CD4-positive, alpha-beta T cell (primary cell): Measurements from ENCODE around the gene EMX1. TPM values are rescaled to one million over a fixed set of nuclear protein-coding genes. Genes with fewer than 3 reads are reported as not detected.

ENCODE experiments used
- ATAC-seq: fragments of 200-7000 bp; cut with Tn5 transposase; one replicate; pipeline ENCODE4 v1.10.0; 2022; ENCODE audit warnings: mild to moderate bottlenecking; ENCODE audit not compliant: poor library complexity
- CTCF ChIA-PET: fragments of 350-600 bp; sonication (Branson Sonifier 250); formaldehyde crosslinking; loops from one replicate; lab custom pipeline; 2021; ENCODE audit warnings: antibody characterized with exemption, inconsistent platforms; lab: Charles Lee
- POLR2A ChIA-PET: fragments of 350-600 bp; sonication (Branson Sonifier 250); formaldehyde crosslinking; loops from one replicate; lab custom pipeline; 2021; ENCODE audit warnings: antibody characterized with exemption, inconsistent platforms; lab: Charles Lee
- DNase-seq, 14 experiments: peaks; one replicate each; pipeline ENCODE4 v3.0.0-alpha.2; 2013 to 2020; ENCODE audit warnings: mixed read lengths in 2 of 14
- H3K27ac ChIP-seq, 2 donors: one replicate each; pipeline versions ENCODE4 v1.5.1 to v1.7.0; 2013; ENCODE audit warnings: low read length in 2 of 2, low read depth in 1 of 2, mild to moderate bottlenecking in 1 of 2
- H3K27me3 ChIP-seq, 2 experiments: 1 replicate in 1 of 2; 2 replicates in 1 of 2; pipeline versions ENCODE4 v1.6.1 to v1.7.0; 2013; ENCODE audit warnings: low read length in 2 of 2, control low read depth in 1 of 2, mild to moderate bottlenecking in 1 of 2, moderate library complexity in 1 of 2; ENCODE audit not compliant: insufficient read depth in 2 of 2, control insufficient read depth in 1 of 2
- H3K36me3 ChIP-seq: one replicate; pipeline ENCODE4 v1.6.1; 2013; ENCODE audit warnings: low read length, control low read depth; ENCODE audit not compliant: insufficient read depth
- H3K4me1 ChIP-seq: one replicate; pipeline ENCODE4 v1.6.1; 2013; ENCODE audit warnings: low read length, control low read depth; ENCODE audit not compliant: insufficient read depth
- H3K4me3 ChIP-seq: one replicate; pipeline ENCODE4 v1.5.1; 2013; ENCODE audit warnings: mild to moderate bottlenecking, low read length, moderate library complexity
- H3K9me3 ChIP-seq, 2 experiments: 1 replicate in 1 of 2; 2 replicates in 1 of 2; pipeline versions ENCODE4 v1.6.1 to v1.7.0; 2013; ENCODE audit warnings: low read length in 2 of 2, mild to moderate bottlenecking in 2 of 2, control low read depth in 1 of 2, moderate library complexity in 1 of 2; ENCODE audit not compliant: control insufficient read depth in 1 of 2, insufficient read depth in 1 of 2
- H3K27ac Mint-ChIP-seq: one replicate; pipeline ENCODE4 v1.8.0; 2020; ENCODE audit warnings: mixed read lengths
- H3K27me3 Mint-ChIP-seq: one replicate; pipeline ENCODE4 v1.8.0; 2021; ENCODE audit warnings: mixed read lengths
- H3K36me3 Mint-ChIP-seq: one replicate; pipeline ENCODE4 v1.8.0; 2021; ENCODE audit warnings: low read depth, mixed read lengths
- H3K4me1 Mint-ChIP-seq: one replicate; pipeline ENCODE4 v1.8.0; 2021; ENCODE audit warnings: low read depth, mixed read lengths
- H3K4me3 Mint-ChIP-seq: one replicate; pipeline ENCODE4 v1.8.0; 2020; ENCODE audit warnings: mild to moderate bottlenecking, mixed read lengths
- H3K9me3 Mint-ChIP-seq: one replicate; pipeline ENCODE4 v1.8.0; 2020; ENCODE audit warnings: mixed read lengths
- intact Hi-C, 2 experiments: fragments of 100-400 bp; cut with DNase I in 1 of 2; cut with micrococcal nuclease in 1 of 2; formaldehyde crosslinking; loops; one replicate each; pipeline versions ENCODE4 v1.15.1 to v1.9.0; 2023 to 2025; cut with DNase I, micrococcal nuclease
- total RNA-seq, 174 experiments: library from RNA in 2 of 174; stranded (reverse) in 2 of 174; gene quantifications; one replicate each; pipeline ENCODE4 v1.2.3 and lab custom pipeline; 2021 to 2026
- TF ChIP-seq, protein P1 (sequence below): fragments of 200-600 bp; IDR thresholded peaks from one replicate; pipeline ENCODE4 v1.8.0; 2022; ENCODE audit warnings: antibody characterized with exemption, mild to moderate bottlenecking

The EMX1 gene
- total RNA-seq, 2 experiments from 2014 or later, result not detected

- no peak overlapping the region for H3K27ac ChIP-seq
- intact Hi-C loops, result no loop called here
Measured at GRCh38 chr2:72959554-72959953, 42.2 kb downstream of the EMX1 start.

GRCh38 chr2:72959995-72960981 is 43.0 kb downstream of the EMX1 start:
- ATAC-seq, result no peak

More at GRCh38 chr2:72959554-72959953, 42.2 kb downstream of the EMX1 start:
- Mint-ChIP-seq H3K27ac (no peak overlapping the region), H3K4me1 (peaks cover 6% of the 10 kb centered on the region), H3K9me3 (no peaks in the 10 kb centered on the region), H3K27me3 (no peaks in the 10 kb centered on the region), H3K36me3 (no peaks in the 10 kb centered on the region), H3K4me3 (no peak overlapping the region)
- no peaks in the 10 kb centered on the region for H3K27me3 ChIP-seq
- DNase-seq (no peak), ATAC-seq (no peak)
- TF ChIP-seq, protein P1, sequence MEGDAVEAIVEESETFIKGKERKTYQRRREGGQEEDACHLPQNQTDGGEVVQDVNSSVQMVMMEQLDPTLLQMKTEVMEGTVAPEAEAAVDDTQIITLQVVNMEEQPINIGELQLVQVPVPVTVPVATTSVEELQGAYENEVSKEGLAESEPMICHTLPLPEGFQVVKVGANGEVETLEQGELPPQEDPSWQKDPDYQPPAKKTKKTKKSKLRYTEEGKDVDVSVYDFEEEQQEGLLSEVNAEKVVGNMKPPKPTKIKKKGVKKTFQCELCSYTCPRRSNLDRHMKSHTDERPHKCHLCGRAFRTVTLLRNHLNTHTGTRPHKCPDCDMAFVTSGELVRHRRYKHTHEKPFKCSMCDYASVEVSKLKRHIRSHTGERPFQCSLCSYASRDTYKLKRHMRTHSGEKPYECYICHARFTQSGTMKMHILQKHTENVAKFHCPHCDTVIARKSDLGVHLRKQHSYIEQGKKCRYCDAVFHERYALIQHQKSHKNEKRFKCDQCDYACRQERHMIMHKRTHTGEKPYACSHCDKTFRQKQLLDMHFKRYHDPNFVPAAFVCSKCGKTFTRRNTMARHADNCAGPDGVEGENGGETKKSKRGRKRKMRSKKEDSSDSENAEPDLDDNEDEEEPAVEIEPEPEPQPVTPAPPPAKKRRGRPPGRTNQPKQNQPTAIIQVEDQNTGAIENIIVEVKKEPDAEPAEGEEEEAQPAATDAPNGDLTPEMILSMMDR, result no peak
- ChIA-PET POLR2A (no interaction called here), CTCF (no interaction called here)
- H3K4me3 ChIP-seq, result no peak overlapping the region
- no peaks in the 10 kb centered on the region for H3K9me3 ChIP-seq
- H3K36me3 ChIP-seq, result no peaks in the 10 kb centered on the region
- H3K4me1 ChIP-seq, result peaks cover 14% of the 10 kb centered on the region

DNA sequence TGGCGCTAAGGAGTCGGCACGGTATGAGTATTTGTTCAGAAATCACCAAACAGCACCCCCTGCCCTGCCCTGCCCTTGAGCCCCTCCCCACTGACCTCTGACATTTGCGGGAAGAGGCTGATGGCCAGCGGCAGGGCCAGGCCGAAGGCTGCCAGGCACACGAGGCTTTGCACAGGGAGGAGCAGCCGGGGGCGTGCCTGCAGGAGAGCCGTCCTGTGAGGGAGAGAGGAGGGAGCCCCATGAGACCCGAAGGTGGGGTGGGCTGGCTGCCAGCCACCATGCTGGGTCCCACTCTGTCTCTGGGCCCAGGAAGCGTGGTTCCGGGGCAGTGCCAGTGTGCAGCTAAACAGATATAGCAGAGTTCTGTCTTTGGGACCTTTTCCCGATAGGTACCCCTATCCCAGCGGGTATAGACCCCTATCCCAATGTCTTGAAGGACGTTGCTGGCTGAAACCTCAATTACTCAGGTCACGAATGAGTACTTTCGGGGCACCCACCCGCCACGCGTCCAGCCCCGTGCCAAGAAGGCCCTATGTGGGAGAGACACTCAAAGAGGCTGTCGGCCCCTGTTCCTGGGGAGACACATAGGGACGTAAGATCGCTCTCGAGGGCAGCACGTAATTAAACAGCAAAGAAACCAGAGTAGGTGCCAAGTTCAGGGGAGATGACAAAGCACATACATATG is 43.9 kb downstream of the EMX1 start:
- H3K9me3 Mint-ChIP-seq, result no peaks in the 10 kb centered on the region
- no peak for ATAC-seq
- Histone ChIP-seq H3K36me3 (no peaks in the 10 kb centered on the region), H3K27ac (no peak overlapping the region), H3K4me3 (no peak overlapping the region), H3K27me3 (no peaks in the 10 kb centered on the region), H3K9me3 (no peaks in the 10 kb centered on the region), H3K4me1 (peaks cover 4% of the 10 kb centered on the region)
- no peak for DNase-seq
- CTCF ChIA-PET, result no interaction called here
- no peaks in the 10 kb centered on the region for H3K4me1 Mint-ChIP-seq
- H3K4me3 Mint-ChIP-seq, result no peak overlapping the region
- no peak overlapping the region for H3K27ac Mint-ChIP-seq
- TF ChIP-seq, protein P1, result no peak
- intact Hi-C loops, result no loop called here
- no peaks in the 10 kb centered on the region for H3K36me3 Mint-ChIP-seq
- no peaks in the 10 kb centered on the region for H3K27me3 Mint-ChIP-seq
- POLR2A ChIA-PET, result no interaction called here

More at GRCh38 chr2:72959995-72960981, 43.0 kb downstream of the EMX1 start:
- POLR2A ChIA-PET, result no interaction called here
- Mint-ChIP-seq H3K36me3 (no peaks in the 10 kb centered on the region), H3K4me3 (no peak overlapping the region), H3K27ac (no peak overlapping the region), H3K9me3 (no peaks in the 10 kb centered on the region), H3K4me1 (peaks cover 2% of the 10 kb centered on the region), H3K27me3 (no peaks in the 10 kb centered on the region)
- Histone ChIP-seq H3K9me3 (no peaks in the 10 kb centered on the region), H3K4me1 (peaks cover 7% of the 10 kb centered on the region), H3K4me3 (no peak overlapping the region), H3K27ac (no peak overlapping the region), H3K27me3 (no peaks in the 10 kb centered on the region), H3K36me3 (no peaks in the 10 kb centered on the region)
- DNase-seq, result no peak
- intact Hi-C loops, result no loop called here
- TF ChIP-seq, protein P1, result no peak
- CTCF ChIA-PET, result no interaction called here
